Lower lobe of right lung (tissue), 2 donors: ENCODE measurements around the gene ARHGAP11B.
"Not testable (repeated sequence)": the region's sequence is repeated elsewhere in the genome, so short reads cannot be mapped to it uniquely, and the experiment has no call there.

Experiments
- ATAC-seq, 2 donors: fragments of 200-7000 bp; cut with Tn5 transposase; one replicate each; pipeline ENCODE4 v1.9.1; 2020 to 2022; ENCODE audit warnings: mild to moderate bottlenecking in 2 of 2, moderate library complexity in 2 of 2
- DNase-seq: peaks from one replicate; pipeline ENCODE4 v3.0.0-alpha.2; 2020
- H3K27ac ChIP-seq: fragments of 200-600 bp; one replicate; pipeline ENCODE4 v1.8.0; 2022
- H3K27me3 ChIP-seq: fragments of 200-600 bp; one replicate; pipeline ENCODE4 v1.8.0; 2022; ENCODE audit warnings: low read depth
- H3K36me3 ChIP-seq: fragments of 200-600 bp; one replicate; pipeline ENCODE4 v1.8.0; 2022; ENCODE audit warnings: mild to moderate bottlenecking
- H3K4me1 ChIP-seq: fragments of 200-600 bp; one replicate; pipeline ENCODE4 v1.8.0; 2022
- H3K4me3 ChIP-seq: fragments of 200-600 bp; one replicate; pipeline ENCODE4 v1.8.0; 2022; ENCODE audit warnings: mild to moderate bottlenecking
- H3K9me3 ChIP-seq: fragments of 200-600 bp; one replicate; pipeline ENCODE4 v1.8.0; 2022
- intact Hi-C: fragments of 100-400 bp; cut with DNase I; formaldehyde crosslinking; loops from one replicate; pipeline ENCODE4 v1.11.0; 2022
- TF ChIP-seq, protein P1 (sequence below): fragments of 200-600 bp; IDR thresholded peaks from one replicate; pipeline ENCODE4 v1.8.0; 2022; ENCODE audit warnings: antibody characterized with exemption, mild to moderate bottlenecking
- donor health status: DM: no; HTN: yes; CAD: no; lungs with severe emphysema.

ARHGAP11B gene

DNA sequence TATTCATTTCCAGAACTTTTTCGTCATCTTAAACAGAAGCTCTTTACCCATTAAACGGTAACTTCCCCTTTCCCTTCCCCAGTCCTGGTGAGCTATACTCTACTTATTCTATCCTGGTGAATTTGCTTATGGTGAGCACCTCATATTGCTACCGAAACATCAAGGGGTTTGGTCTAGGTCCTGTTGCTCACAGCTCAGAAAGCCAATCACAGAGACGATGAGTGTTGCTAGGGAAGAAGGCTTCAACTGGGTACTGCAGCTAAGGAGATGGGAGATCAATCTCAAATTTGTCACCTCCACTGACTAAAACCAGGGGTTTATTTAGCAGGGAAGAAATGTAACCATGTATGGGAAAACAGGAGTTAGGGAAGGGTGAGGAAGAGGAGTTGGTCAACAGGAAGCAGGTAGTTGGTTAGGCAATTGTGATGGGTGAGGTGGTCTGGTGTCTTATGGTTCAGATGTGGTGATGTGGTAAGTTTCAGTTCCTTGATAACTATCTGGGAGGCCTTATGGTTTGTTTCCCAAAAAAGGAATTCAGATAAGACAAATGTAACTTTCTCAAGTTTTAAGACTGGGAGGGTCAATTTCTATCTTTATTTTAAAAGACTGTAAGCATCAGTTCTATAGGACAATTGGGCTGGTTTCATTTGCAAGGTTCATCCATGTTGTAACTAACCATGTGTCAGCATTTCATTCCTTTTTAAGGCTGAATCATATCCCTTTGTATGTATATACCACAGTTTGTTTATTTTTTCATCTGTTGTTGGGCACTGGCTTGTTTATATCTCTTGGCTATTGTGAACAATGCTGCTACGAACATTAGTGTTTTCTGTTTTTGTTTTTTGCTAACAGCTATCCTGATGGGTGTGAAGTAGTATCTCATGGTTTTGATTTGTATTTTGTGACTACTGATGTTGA is 24.3 kb downstream of the ARHGAP11B start:
- H3K4me1 ChIP-seq, result no peaks in the 10 kb centered on the region
- no peak for DNase-seq
- TF ChIP-seq, protein P1, sequence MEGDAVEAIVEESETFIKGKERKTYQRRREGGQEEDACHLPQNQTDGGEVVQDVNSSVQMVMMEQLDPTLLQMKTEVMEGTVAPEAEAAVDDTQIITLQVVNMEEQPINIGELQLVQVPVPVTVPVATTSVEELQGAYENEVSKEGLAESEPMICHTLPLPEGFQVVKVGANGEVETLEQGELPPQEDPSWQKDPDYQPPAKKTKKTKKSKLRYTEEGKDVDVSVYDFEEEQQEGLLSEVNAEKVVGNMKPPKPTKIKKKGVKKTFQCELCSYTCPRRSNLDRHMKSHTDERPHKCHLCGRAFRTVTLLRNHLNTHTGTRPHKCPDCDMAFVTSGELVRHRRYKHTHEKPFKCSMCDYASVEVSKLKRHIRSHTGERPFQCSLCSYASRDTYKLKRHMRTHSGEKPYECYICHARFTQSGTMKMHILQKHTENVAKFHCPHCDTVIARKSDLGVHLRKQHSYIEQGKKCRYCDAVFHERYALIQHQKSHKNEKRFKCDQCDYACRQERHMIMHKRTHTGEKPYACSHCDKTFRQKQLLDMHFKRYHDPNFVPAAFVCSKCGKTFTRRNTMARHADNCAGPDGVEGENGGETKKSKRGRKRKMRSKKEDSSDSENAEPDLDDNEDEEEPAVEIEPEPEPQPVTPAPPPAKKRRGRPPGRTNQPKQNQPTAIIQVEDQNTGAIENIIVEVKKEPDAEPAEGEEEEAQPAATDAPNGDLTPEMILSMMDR, result no peak
- no peak overlapping the region for H3K27ac ChIP-seq
- H3K4me3 ChIP-seq, result no peak overlapping the region
- ATAC-seq, result no peak
- H3K27me3 ChIP-seq, result no peaks in the 10 kb centered on the region
- H3K36me3 ChIP-seq, result no peaks in the 10 kb centered on the region
- intact Hi-C loops, result no loop called here
- H3K9me3 ChIP-seq, result no peaks in the 10 kb centered on the region

DNA sequence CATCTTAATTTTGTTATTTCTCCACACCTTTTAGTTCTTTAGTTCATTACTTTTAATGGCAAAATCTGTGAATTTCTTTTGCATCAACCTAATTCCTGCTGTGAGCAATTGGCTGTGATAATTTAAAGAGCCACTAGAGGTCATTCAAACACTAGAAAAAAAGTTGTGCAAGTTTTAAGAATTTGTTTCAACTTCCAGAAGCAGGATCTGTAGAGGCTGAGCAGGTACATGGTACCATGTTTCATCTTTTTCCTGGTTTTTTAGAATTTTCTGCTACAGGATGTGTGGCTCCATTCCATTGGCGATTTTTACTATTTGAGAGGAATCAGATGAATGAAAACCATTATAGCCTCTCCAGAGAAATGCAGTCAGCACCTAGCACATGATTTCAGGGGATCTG is 35.2 kb downstream of the ARHGAP11B start:
- H3K9me3 ChIP-seq, intact Hi-C loops, DNase-seq, H3K27ac ChIP-seq, ATAC-seq, H3K4me3 ChIP-seq, H3K27me3 ChIP-seq, H3K4me1 ChIP-seq, H3K36me3 ChIP-seq: not testable (repeated sequence)
- TF ChIP-seq, protein P1, result peak; percentile 41

DNA sequence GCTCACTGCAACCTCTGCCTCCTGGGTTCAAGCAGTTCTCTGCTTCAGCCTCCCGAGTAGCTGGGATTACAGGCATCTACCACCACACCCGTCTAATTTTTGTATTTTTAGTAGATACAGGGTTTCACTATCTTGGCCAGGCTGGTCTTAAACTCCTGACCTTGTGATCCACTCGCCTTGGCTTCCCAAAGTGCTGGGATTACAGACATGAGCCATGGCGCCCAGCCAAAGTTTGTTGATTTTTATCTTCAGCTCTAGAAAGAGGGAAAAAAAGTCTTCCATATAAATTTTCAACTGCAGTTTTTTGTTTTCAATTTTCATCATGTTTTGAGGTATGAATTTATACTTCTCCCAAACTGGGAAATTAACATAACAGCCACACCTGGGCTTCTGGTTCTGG is 43.7 kb downstream of the ARHGAP11B start:
- H3K4me1 ChIP-seq, ATAC-seq, H3K27ac ChIP-seq, DNase-seq, H3K4me3 ChIP-seq, H3K27me3 ChIP-seq, H3K36me3 ChIP-seq, intact Hi-C loops, H3K9me3 ChIP-seq: not testable (repeated sequence)

DNA sequence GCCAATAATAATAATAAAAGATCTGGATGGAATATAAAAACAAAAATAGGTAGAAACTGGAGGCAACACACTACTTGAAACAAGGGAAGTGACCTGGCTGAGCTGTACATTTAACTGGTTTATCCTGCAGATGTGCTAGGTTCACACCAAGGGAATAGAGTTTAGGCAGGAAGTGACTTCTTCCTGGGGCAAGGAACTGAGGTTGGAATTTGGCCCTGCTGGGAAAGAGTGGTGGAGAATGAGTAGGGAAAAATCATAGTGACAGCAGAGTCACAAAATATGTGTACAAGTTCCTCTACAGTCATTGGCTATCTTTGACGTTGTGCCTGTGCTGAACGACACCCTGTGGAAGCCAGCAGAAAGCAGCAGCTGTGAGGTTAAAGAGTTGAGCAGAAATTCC is 44.1 kb downstream of the ARHGAP11B start:
- no peak overlapping the region for H3K4me3 ChIP-seq
- H3K36me3 ChIP-seq, result no peaks in the 10 kb centered on the region
- no peaks in the 10 kb centered on the region for H3K27me3 ChIP-seq
- H3K27ac ChIP-seq, result no peak overlapping the region
- no peak for ATAC-seq
- DNase-seq, result no peak
- intact Hi-C loops, result no loop called here
- H3K9me3 ChIP-seq, result no peaks in the 10 kb centered on the region
- H3K4me1 ChIP-seq, result no peaks in the 10 kb centered on the region
- TF ChIP-seq, protein P1, result no peak

DNA sequence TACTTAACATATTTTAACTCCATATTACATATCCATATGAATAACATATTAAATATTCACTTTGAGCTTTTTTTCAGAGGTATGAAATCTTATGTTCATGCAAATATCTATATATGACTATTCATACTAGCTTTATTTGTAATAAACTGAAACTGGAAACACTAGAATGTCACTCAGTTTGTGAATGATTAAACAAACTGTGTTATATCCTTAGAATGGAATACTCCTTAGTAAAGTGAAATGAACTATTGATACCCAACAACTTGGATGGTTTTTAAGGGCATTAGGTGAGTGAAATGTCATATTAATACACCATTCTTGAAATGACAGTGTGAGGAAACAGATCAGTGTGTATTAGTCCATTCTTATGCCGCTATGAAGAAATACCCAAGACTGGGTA is 45.4 kb downstream of the ARHGAP11B start:
- no peaks in the 10 kb centered on the region for H3K36me3 ChIP-seq
- no peaks in the 10 kb centered on the region for H3K9me3 ChIP-seq
- ATAC-seq, result no peak
- TF ChIP-seq, protein P1, result no peak
- no peak overlapping the region for H3K27ac ChIP-seq
- H3K4me3 ChIP-seq, result no peak overlapping the region
- DNase-seq, result no peak
- H3K27me3 ChIP-seq, result no peaks in the 10 kb centered on the region
- intact Hi-C loops, result no loop called here
- no peaks in the 10 kb centered on the region for H3K4me1 ChIP-seq

DNA sequence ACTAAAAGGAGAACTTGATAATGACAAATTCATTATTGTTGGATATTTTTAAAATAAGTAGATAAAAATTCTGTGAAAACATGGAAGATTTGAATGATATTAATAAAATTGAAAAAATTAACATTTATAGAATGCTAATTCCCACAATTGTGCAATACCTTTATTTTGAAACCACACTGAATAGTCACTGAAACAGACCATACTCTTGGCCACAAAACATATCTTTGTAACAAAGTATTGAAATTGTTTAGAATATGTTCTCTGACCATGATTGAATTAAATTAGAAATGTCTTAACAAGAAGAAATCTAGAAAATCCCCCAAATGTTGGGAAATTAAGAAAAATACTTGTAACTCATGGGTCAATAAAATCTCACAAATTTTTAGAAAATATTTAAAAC is 49.2 kb downstream of the ARHGAP11B start:
- Histone ChIP-seq H3K9me3 (no peaks in the 10 kb centered on the region), H3K27me3 (no peaks in the 10 kb centered on the region), H3K4me3 (no peak overlapping the region), H3K36me3 (no peaks in the 10 kb centered on the region), H3K4me1 (no peaks in the 10 kb centered on the region), H3K27ac (no peak overlapping the region)
- DNase-seq (no peak), ATAC-seq (no peak)
- TF ChIP-seq, protein P1, result no peak
- intact Hi-C loops, result no loop called here

DNA sequence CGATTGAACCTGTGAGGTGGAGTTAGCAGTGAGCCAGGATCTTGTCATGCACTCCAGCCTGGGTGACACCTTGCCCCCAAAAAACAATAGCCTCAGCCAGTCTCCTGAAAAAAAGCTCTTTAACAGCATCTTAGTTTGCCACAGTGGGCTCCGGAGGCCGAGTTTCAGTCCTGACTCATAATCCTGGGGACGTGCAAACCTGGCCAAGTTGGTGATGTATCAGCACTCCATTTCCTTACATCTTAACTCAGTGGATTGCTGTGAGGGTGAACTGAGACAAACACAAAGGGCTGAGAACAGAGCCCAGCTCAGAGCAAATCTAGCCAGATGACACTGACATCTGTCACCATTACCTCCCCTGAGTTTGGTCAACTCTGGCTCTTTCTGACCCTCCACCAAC is 50.0 kb downstream of the ARHGAP11B start:
- DNase-seq, result not testable (repeated sequence)

DNA sequence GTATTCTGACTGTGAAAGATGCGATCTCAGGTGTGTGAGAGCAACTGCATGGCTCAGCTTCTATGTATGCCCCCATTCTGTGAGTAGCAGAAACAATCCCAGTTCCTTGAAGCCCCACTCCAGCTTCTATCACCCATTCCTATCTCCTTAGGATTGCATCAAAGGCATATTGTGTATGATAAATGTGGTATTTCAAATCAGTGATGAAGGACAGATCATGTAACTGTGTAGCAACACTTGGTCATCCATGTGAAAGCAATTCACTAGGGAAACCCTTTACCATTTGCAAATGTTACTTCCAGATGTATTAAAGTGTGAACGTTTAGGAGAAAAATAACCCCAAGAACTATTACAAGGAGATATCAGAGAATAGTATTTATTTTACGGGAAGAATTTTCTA is 55.1 kb downstream of the ARHGAP11B start:
- intact Hi-C loops, H3K27me3 ChIP-seq, H3K9me3 ChIP-seq, H3K4me1 ChIP-seq, H3K36me3 ChIP-seq, DNase-seq, ATAC-seq, H3K27ac ChIP-seq, H3K4me3 ChIP-seq: not testable (repeated sequence)

More for the DNA sequence above, 50.0 kb downstream of the ARHGAP11B start:
- intact Hi-C loops, H3K27ac ChIP-seq, H3K4me3 ChIP-seq, H3K4me1 ChIP-seq, ATAC-seq, H3K36me3 ChIP-seq, H3K9me3 ChIP-seq, H3K27me3 ChIP-seq: not testable (repeated sequence)

DNA sequence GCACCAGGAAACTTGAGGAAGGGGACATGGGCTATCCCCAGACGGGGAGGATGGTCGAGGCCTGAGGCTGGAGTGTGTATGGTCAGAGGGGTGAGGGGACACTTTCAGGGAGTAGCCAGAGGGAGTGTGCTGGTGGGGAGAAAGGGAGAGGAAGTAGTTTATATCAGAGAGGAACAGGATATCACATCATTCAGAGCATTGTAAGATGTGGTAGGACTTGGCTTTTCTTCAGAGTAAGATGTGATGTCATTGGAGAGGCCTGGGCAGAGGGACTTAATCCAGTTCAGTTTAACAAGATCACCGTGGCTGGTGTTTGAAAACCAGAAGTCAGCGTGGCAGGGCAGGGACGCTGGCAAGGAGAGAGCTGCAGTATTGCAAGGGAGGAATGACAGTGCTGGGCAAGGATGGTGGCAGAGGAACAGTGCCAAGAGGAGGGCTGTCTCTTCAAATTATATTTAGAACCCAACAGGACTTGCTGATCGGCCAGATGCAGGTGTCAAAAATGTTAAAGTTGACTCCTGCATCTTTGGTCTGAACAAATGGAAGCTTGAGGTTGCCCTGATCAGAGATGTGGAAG is 59.9 kb downstream of the ARHGAP11B start:
- H3K4me3 ChIP-seq, H3K9me3 ChIP-seq, DNase-seq, H3K27ac ChIP-seq, H3K4me1 ChIP-seq, H3K36me3 ChIP-seq, ATAC-seq, H3K27me3 ChIP-seq, intact Hi-C loops: not testable (repeated sequence)
